GM12878 (cell line): ENCODE results near the gene PPP2R5B. TPM values are rescaled to one million over a fixed set of nuclear protein-coding genes. Genes with fewer than 3 reads are reported as not detected.

Experiments
- ATAC-seq: fragments of 200-7000 bp; cut with Tn5 transposase; 3 replicates; pipeline ENCODE4 v1.9.1; 2020; ENCODE audit warnings: mild to moderate bottlenecking, moderate library complexity
- BruUV-seq: library from RNA; stranded (reverse); fragments of 400-500 nt; replicated peaks from 2 replicates; lab custom pipeline; 2021; lab: Mats Ljungman, UMichigan
- CTCF ChIA-PET: fragments of 300-600 bp; sonication (Branson Sonifier 250); formaldehyde crosslinking; extraction: SDS; loops from one replicate; lab custom pipeline; 2021; ENCODE audit warnings: inconsistent platforms; lab: Yijun Ruan, JAX
- POLR2A ChIA-PET: fragments of 350-600 bp; formaldehyde crosslinking; extraction: SDS; loops from one replicate; lab custom pipeline; 2021; ENCODE audit warnings: inconsistent platforms; lab: Charles Lee
- RAD21 ChIA-PET: fragments of 300-600 bp; sonication (Branson Sonifier 250); formaldehyde crosslinking; loops from one replicate; lab custom pipeline; 2023; ENCODE audit warnings: antibody characterized with exemption; ENCODE audit not compliant: unreplicated experiment; lab: Charles Lee
- SMC1A ChIA-PET: fragments of 300-600 bp; sonication (Branson Sonifier 250); formaldehyde crosslinking; loops from one replicate; lab custom pipeline; 2023; ENCODE audit not compliant: unreplicated experiment, uncharacterized antibody; lab: Charles Lee
- DNase-seq: peaks from one replicate; pipeline ENCODE4 v3.0.0-alpha.2; 2011; ENCODE audit warnings: low read depth, low spot score
- FAIRE-seq: peaks from 3 replicates; lab custom pipeline; 2011; peaks lifted over from hg19 to GRCh38; lab: Jason Lieb, UNC
- H2AFZ ChIP-seq: 2 replicates; pipeline ENCODE4 v1.6.0; 2011; ENCODE audit warnings: low read depth, low read length, control low read depth; ENCODE audit not compliant: control insufficient read depth
- H3K27ac ChIP-seq: 2 replicates; pipeline ENCODE4 v1.5.1; 2011; ENCODE audit warnings: control low read depth; ENCODE audit not compliant: control insufficient read depth, insufficient read depth
- H3K27me3 ChIP-seq, 2 experiments: replicated peaks in 1 of 2; 2 replicates each; pipeline versions ENCODE4 v1.6.0 to v1.6.1; 2011; ENCODE audit warnings: low read length in 1 of 2; ENCODE audit not compliant: control insufficient read depth in 2 of 2, insufficient read depth in 2 of 2
- H3K36me3 ChIP-seq, 2 experiments: 2 replicates each; pipeline ENCODE4 v1.5.1; 2011; ENCODE audit warnings: low read length in 1 of 2; ENCODE audit not compliant: control insufficient read depth in 2 of 2, insufficient read depth in 2 of 2
- H3K4me1 ChIP-seq: 2 replicates; pipeline ENCODE4 v1.6.1; 2011; ENCODE audit warnings: mild to moderate bottlenecking, low read length, moderate library complexity, mixed read lengths; ENCODE audit not compliant: control insufficient read depth, insufficient read depth
- H3K4me2 ChIP-seq: 2 replicates; pipeline ENCODE4 v1.6.0; 2011; ENCODE audit warnings: control low read depth; ENCODE audit not compliant: control insufficient read depth, insufficient read depth
- H3K4me3 ChIP-seq: fragments of 200-600 bp; sonication (generic); 2 replicates; pipeline ENCODE4 v1.5.1; 2016
- H3K79me2 ChIP-seq: 2 replicates; pipeline ENCODE4 v1.6.0; 2011; ENCODE audit warnings: low read length; ENCODE audit not compliant: control insufficient read depth, insufficient read depth
- H3K9ac ChIP-seq: 2 replicates; pipeline ENCODE4 v1.8.0; 2011; ENCODE audit warnings: low read length, control low read depth, mixed read lengths; ENCODE audit not compliant: control insufficient read depth, insufficient read depth
- H3K9me3 ChIP-seq: replicated peaks from 3 replicates; pipeline ENCODE4 v1.5.1; 2011; ENCODE audit warnings: mild to moderate bottlenecking, low read length; ENCODE audit not compliant: control insufficient read depth, insufficient read depth
- H4K20me1 ChIP-seq: 2 replicates; pipeline ENCODE4 v1.6.0; 2011; ENCODE audit not compliant: control insufficient read depth, insufficient read depth
- EZH2 ChIP-seq: IDR thresholded peaks from 2 replicates; pipeline ENCODE4 v1.6.1; 2012; ENCODE audit warnings: low read depth, mild to moderate bottlenecking, control low read depth, inconsistent platforms, low read length, borderline replicate concordance; ENCODE audit not compliant: control insufficient read depth
- FOS ChIP-seq: IDR thresholded peaks from 3 replicates; pipeline ENCODE4 v1.6.1; 2011; ENCODE audit warnings: borderline replicate concordance; ENCODE audit not compliant: insufficient read length; ENCODE audit errors: extremely low read depth
- KAT2A ChIP-seq: conservative IDR thresholded peaks from 2 replicates; pipeline ENCODE4 v1.6.1; 2011; ENCODE audit warnings: low read depth, low read length; ENCODE audit not compliant: control insufficient read depth
- POLR2AphosphoS2 ChIP-seq: IDR thresholded peaks from 2 replicates; pipeline ENCODE4 v1.6.1; 2011; ENCODE audit warnings: low read depth, mild to moderate bottlenecking, low read length, improper control_type of control experiment, moderate library complexity
- RCOR1 ChIP-seq: conservative IDR thresholded peaks from 2 replicates; pipeline ENCODE4 v1.6.1; 2012; ENCODE audit warnings: low read depth, low read length, improper control_type of control experiment
- WGBS: methylation state at CpG from one replicate; pipeline ENCODE4 v1.1.6; 2016; ENCODE audit warnings: low lambda C conversion rate; ENCODE audit not compliant: insufficient replicate concordance, insufficient coverage; ENCODE audit errors: missing lambda C conversion rate; 5-methylcytosine and 5-hydroxymethylcytosine counted together
- in situ Hi-C: fragments of 300-500 bp; cut with MboI; formaldehyde crosslinking; loops from 9 replicates; pipeline ENCODE4 v1.14.3; 2018; ENCODE audit warnings: mixed read lengths
- intact Hi-C: fragments of 100-400 bp; cut with micrococcal nuclease; formaldehyde crosslinking; loops from one replicate; pipeline ENCODE4 v1.14.2; 2022; ENCODE audit not compliant: unreplicated experiment
- polyA plus RNA-seq, 11 experiments: library from polyadenylated mRNA; depleted of rRNA in 4 of 11; unstranded in 6 of 11; stranded (reverse) in 5 of 11; fragments of >200 nt; fragmentation: Nextera tagmentation in 4 of 11; fragmentation: Illumina TruSeq in 1 of 11; extraction: Ambion mirVana in 4 of 11; extraction: Trizol in 1 of 11; gene quantifications; 1 replicate in 1 of 11; 2 replicates in 10 of 11; pipeline versions ENCODE4 v1.2.1 to v1.2.3, GENCODE V29; 2011 to 2016; ENCODE audit warnings: inconsistent platforms in 2 of 11, missing spikeins in 2 of 11, low read depth in 1 of 11
- total RNA-seq, 4 experiments: library from RNA; depleted of rRNA in 3 of 4; stranded (reverse); fragments of >200 nt in 3 of 4; fragmentation: Illumina TruSeq in 1 of 4; extraction: Trizol in 1 of 4; gene quantifications; 2 replicates each; pipeline versions ENCODE4 v1.2.1 to v1.2.3, GENCODE V29; 2013 to 2021

PPP2R5B gene
- total and polyA plus RNA-seq, 10 of the 15 experiments (the other 5 are each of a cell fraction or from before 2014, with no cell fraction given) = 0.08 to 6.7 (median 2.0) TPM

DNA sequence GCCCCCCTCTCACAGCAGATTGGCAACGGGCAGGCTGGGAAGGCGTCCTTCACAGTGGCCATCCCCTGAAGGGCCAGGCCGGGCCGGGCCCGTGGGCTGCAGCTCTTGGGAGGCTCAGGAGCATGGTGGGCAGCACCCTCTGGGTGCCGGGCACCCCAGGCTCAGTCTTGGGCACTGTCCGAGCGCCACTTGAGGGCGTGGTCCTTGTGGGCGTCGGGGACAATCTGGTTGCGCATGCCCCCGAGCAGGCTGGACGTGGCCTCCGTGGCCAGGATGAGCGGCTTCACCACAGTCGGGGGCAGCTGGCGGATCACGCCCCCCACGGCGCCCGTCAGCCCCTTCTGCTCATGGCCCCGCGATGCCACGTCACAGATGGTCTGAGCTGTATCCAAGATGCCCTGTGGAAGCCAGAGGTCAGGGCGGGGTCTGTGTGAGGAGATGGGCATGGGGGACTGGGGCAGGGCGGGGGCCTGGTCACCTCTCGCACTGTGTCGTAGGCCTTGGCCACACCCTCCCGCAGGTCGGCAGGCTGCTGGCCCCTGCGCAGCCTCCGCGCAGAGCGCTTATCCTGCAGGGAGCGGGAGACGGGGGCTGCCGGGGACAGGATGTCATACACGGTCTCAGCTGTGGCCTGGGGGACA, 29.6 kb upstream of the PPP2R5B start:
- RAD21 ChIA-PET = interaction anchor here (1.1 to 5.7 kb wide), 6 partner anchors 21 to 102 kb away, joined by 3 to 101 read pairs (median 4); partner anchors contain the start of gene BATF2
- H3K4me2 ChIP-seq = no peak overlapping the region
- ATAC-seq (no peak), FAIRE-seq (no peak), DNase-seq (no peak)
- H3K79me2 ChIP-seq = no peaks in the 10 kb centered on the region
- in situ Hi-C loops = loop anchor here (5.0 kb wide), 1 partner anchor 48 kb away; no protein-coding TSS in a partner anchor
- WGBS = 61% methylated on average over 39 of the region's 39 CpGs
- no peak overlapping the region for H3K4me3 ChIP-seq
- no peak for TF ChIP-seq KAT2A
- no peak for TF ChIP-seq POLR2AphosphoS2
- TF ChIP-seq RCOR1 = no peak
- no peak for TF ChIP-seq EZH2
- no peak for TF ChIP-seq FOS
- H2AFZ ChIP-seq = no peak overlapping the region
- no peak overlapping the region for H3K9ac ChIP-seq
- H3K27ac ChIP-seq = no peak overlapping the region
- SMC1A ChIA-PET = interaction anchor here (1.0 to 7.2 kb wide), 5 partner anchors 20 to 101 kb away, joined by 3 to 138 read pairs (median 4); no protein-coding TSS in a partner anchor
- H3K27me3 ChIP-seq = no peaks in the 10 kb centered on the region
- POLR2A ChIA-PET = interaction anchor here (0.7 kb wide), 1 partner anchor 22 kb away, joined by 4 read pairs; no protein-coding TSS in a partner anchor
- no peaks in the 10 kb centered on the region for H4K20me1 ChIP-seq
- peaks cover 0 to 3% of the 10 kb centered on the region in 2 experiments; a peak in 1 of 4 replicates for H3K36me3 ChIP-seq
- intact Hi-C loops = loop anchor here (1.0 kb wide), 1 partner anchor 48 kb away; no protein-coding TSS in a partner anchor
- BruUV-seq = no TSS peak
- CTCF ChIA-PET = interaction anchor here (0.6 to 30.0 kb wide), 6 partner anchors 10 to 253 kb away, joined by 3 to 1208 read pairs (median 13); partner anchors contain the start of genes CDC42BPG, EHD1 and SYVN1
- peaks cover under 1% of the 10 kb centered on the region; the same call in 1 of the 2 replicates for H3K4me1 ChIP-seq
- no peaks in the 10 kb centered on the region for H3K9me3 ChIP-seq
